LNCaP clone FGC (cell line): ENCODE data around the gene MYO9B.
A peak's percentile ranks its signal among the peaks of the same experiment; 100 is the strongest.

Experiments used
- DNase-seq: peaks from one replicate; pipeline ENCODE4 v3.0.0-alpha.2; 2011; ENCODE audit warnings: low read depth
- H3K4me3 ChIP-seq: 2 replicates; pipeline ENCODE4 v1.5.1; 2011; ENCODE audit warnings: mild to moderate bottlenecking, low read depth, low read length, control low read depth
- CTCF ChIP-seq: IDR thresholded peaks from 2 replicates; pipeline ENCODE4 v1.5.1; 2012; ENCODE audit warnings: mild to moderate bottlenecking; ENCODE audit not compliant: control insufficient read depth, insufficient read depth; ENCODE audit errors: extremely low read depth

The MYO9B gene

GRCh38 chr19:17109962-17110598, 34.5 kb downstream of the MYO9B start:
- no peak for DNase-seq
- no peak for TF ChIP-seq CTCF
- no peak overlapping the region for H3K4me3 ChIP-seq

GRCh38 chr19:17110599-17110966, 35.0 kb downstream of the MYO9B start:
- DNase-seq: no peak
- no peak for TF ChIP-seq CTCF
- no peak overlapping the region for H3K4me3 ChIP-seq

- no peak for DNase-seq
- no peak overlapping the region for H3K4me3 ChIP-seq
- no peak for TF ChIP-seq CTCF
Measured at GRCh38 chr19:17111766-17112165, 36.2 kb downstream of the MYO9B start.

- DNase-seq: no peak
- H3K4me3 ChIP-seq: no peak overlapping the region
- TF ChIP-seq CTCF: no peak
Measured at GRCh38 chr19:17112271-17112670, 36.7 kb downstream of the MYO9B start.

- no peak for DNase-seq
- H3K4me3 ChIP-seq: no peak overlapping the region
- no peak for TF ChIP-seq CTCF
Measured at GRCh38 chr19:17112700-17113099, 37.1 kb downstream of the MYO9B start.

- no peak overlapping the region for H3K4me3 ChIP-seq
- no peak for DNase-seq
- TF ChIP-seq CTCF: no peak
Measured at GRCh38 chr19:17113127-17113785, 37.7 kb downstream of the MYO9B start.

- DNase-seq: peak; percentile 26
- no peak for TF ChIP-seq CTCF
- no peak overlapping the region for H3K4me3 ChIP-seq
Measured at GRCh38 chr19:17114414-17114831, 38.8 kb downstream of the MYO9B start.
